Measurements from ENCODE around the gene THUMPD2. TPM values are rescaled to one million over a fixed set of nuclear protein-coding genes. Genes with fewer than 3 reads are reported as not detected.

Gene THUMPD2
- total RNA-seq, 1 experiment from 2014 or later: 19.6 TPM

GRCh38 chr2:39816845-39817244 lies 37.8 kb upstream of the THUMPD2 start:
- H3K36me3 Mint-ChIP-seq: peaks cover 9% of the 10 kb centered on the region; the same call in 1 of the 2 replicates
- H3K9me3 Mint-ChIP-seq: peaks cover 23% of the 10 kb centered on the region
- no peak overlapping the region for H3K4me3 Mint-ChIP-seq
- DNase-seq (ENCODE audit: low spot score) (no peak), ATAC-seq (no peak)
- H3K27me3 Mint-ChIP-seq (ENCODE audit: low read depth): no peaks in the 10 kb centered on the region
- no peak overlapping the region for H3K27ac Mint-ChIP-seq
- CTCF ChIA-PET: no interaction called here
- TF ChIP-seq MLX (CRISPR knock-in tag; IDR thresholded peaks at IDR 0.05): no peak
- 0 out of 2 replicates have a peak, but pooled peaks cover 2% of the 10 kb centered on the region for H3K4me1 Mint-ChIP-seq
- POLR2A ChIA-PET: no interaction called here

- CTCF ChIA-PET: no interaction called here
- TF ChIP-seq IRF2 (CRISPR knock-in tag; IDR thresholded peaks at IDR 0.05; ENCODE audit: borderline replicate concordance, low read depth) (no peak), ZNF425 (CRISPR knock-in tag; conservative IDR thresholded peaks at IDR 0.05) (no peak), STAT6 (CRISPR knock-in tag; conservative IDR thresholded peaks at IDR 0.05; ENCODE audit: low read depth) (no peak), RORB (CRISPR knock-in tag; IDR thresholded peaks at IDR 0.05) (no peak), FOXK1 (CRISPR knock-in tag; IDR thresholded peaks at IDR 0.05) (no peak), ZNF423 (CRISPR knock-in tag; IDR thresholded peaks at IDR 0.05) (no peak), ZNF317 (CRISPR knock-in tag; IDR thresholded peaks at IDR 0.05; ENCODE audit: borderline replicate concordance, low read depth) (no peak), USF2 (CRISPR knock-in tag; IDR thresholded peaks at IDR 0.05) (no peak), ETV6 (CRISPR knock-in tag; IDR thresholded peaks at IDR 0.05) (no peak), HMGXB4 (CRISPR knock-in tag; IDR thresholded peaks at IDR 0.05) (no peak), CREM (CRISPR knock-in tag; IDR thresholded peaks at IDR 0.05) (no peak)
- no peak overlapping the region for H3K27ac Mint-ChIP-seq
- DNase-seq (ENCODE audit: low spot score) (no peak), ATAC-seq (no peak)
- no peaks in the 10 kb centered on the region for H3K4me1 Mint-ChIP-seq
- H3K4me3 Mint-ChIP-seq: no peak overlapping the region
- H3K36me3 Mint-ChIP-seq: peaks cover 9% of the 10 kb centered on the region; the same call in 1 of the 2 replicates
- H3K27me3 Mint-ChIP-seq (ENCODE audit: low read depth): no peaks in the 10 kb centered on the region
- POLR2A ChIA-PET: no interaction called here
- peaks cover 27% of the 10 kb centered on the region for H3K9me3 Mint-ChIP-seq
Measured at GRCh38 chr2:39816428-39816827, 37.4 kb upstream of the THUMPD2 start.

- peaks cover 3% of the 10 kb centered on the region for H3K27me3 Mint-ChIP-seq (ENCODE audit: low read depth)
- no peak overlapping the region for H3K4me3 Mint-ChIP-seq
- no peaks in the 10 kb centered on the region for H3K4me1 Mint-ChIP-seq
- DNase-seq (ENCODE audit: low spot score): no peak
- no peak for ATAC-seq
- peaks cover 71% of the 10 kb centered on the region for H3K9me3 Mint-ChIP-seq
- POLR2A ChIA-PET: no interaction called here
- no peak overlapping the region for H3K27ac Mint-ChIP-seq
- peaks cover 29% of the 10 kb centered on the region for H3K36me3 Mint-ChIP-seq
- CTCF ChIA-PET: no interaction called here
- TF ChIP-seq SOX15 (CRISPR knock-in tag; IDR thresholded peaks at IDR 0.05) (no peak), PRRX2 (CRISPR knock-in tag; IDR thresholded peaks at IDR 0.05) (no peak), KAT7 (CRISPR knock-in tag; IDR thresholded peaks at IDR 0.05; ENCODE audit: borderline replicate concordance) (no peak), FOXJ3 (CRISPR knock-in tag; IDR thresholded peaks at IDR 0.05; ENCODE audit: borderline replicate concordance) (no peak), ZNF416 (CRISPR knock-in tag; IDR thresholded peaks at IDR 0.05) (no peak), IRF2 (CRISPR knock-in tag; IDR thresholded peaks at IDR 0.05; ENCODE audit: borderline replicate concordance, low read depth) (no peak), CTCF (IDR thresholded peaks at IDR 0.05) (no peak), ZNF138 (CRISPR knock-in tag; conservative IDR thresholded peaks at IDR 0.05) (no peak), OVOL2 (CRISPR knock-in tag; IDR thresholded peaks at IDR 0.05; ENCODE audit: borderline replicate concordance) (no peak), CREM (CRISPR knock-in tag; IDR thresholded peaks at IDR 0.05) (no peak), ZNF232 (CRISPR knock-in tag; IDR thresholded peaks at IDR 0.05) (no peak), ZNF423 (CRISPR knock-in tag; IDR thresholded peaks at IDR 0.05) (no peak)
Measured at GRCh38 chr2:39805936-39806608, 27.0 kb upstream of the THUMPD2 start.
